SK-N-SH (cell line): Measurements from ENCODE around the gene RELCH. TPM values are rescaled to one million over a fixed set of nuclear protein-coding genes. Genes with fewer than 3 reads are reported as not detected.

Experiments used
- CTCF ChIA-PET: fragments of 300-600, 350-600 bp; formaldehyde crosslinking; extraction: SDS; loops from one replicate; lab custom pipeline; 2021; lab: Yijun Ruan, JAX
- POLR2A ChIA-PET: fragments of 350-600 bp; sonication (Branson Sonifier 250); formaldehyde crosslinking; extraction: SDS; loops from one replicate; lab custom pipeline; 2020; ENCODE audit warnings: antibody characterized with exemption, inconsistent platforms; lab: Yijun Ruan, JAX
- DNase-seq: peaks from one replicate; pipeline ENCODE4 v3.0.0; 2012
- H2AFZ ChIP-seq: fragments of 200-600 bp; sonication (generic); 2 replicates; pipeline ENCODE4 v1.8.1; 2016; ENCODE audit warnings: antibody characterized with exemption, mild to moderate bottlenecking, low read depth
- H3F3A ChIP-seq: fragments of 200-600 bp; sonication (generic); replicated peaks from 2 replicates; pipeline ENCODE3; 2016; ENCODE audit warnings: antibody characterized with exemption, mild to moderate bottlenecking; ENCODE audit not compliant: insufficient read depth
- H3K27ac ChIP-seq, 2 experiments: fragments of 200-500 bp in 1 of 2; fragments of 200-600 bp in 1 of 2; sonication (Bioruptor generic) in 1 of 2; sonication (generic), shearing (Covaris generic) in 1 of 2; 2 replicates each; pipeline versions ENCODE4 v1.5.1 to v1.6.1; 2014 to 2016; ENCODE audit warnings: low read depth in 2 of 2, inconsistent platforms in 1 of 2, low read length in 1 of 2, mild to moderate bottlenecking in 1 of 2, mixed read lengths in 1 of 2
- H3K27me3 ChIP-seq: fragments of 200-600 bp; sonication (generic), shearing (Covaris generic); 2 replicates; pipeline ENCODE4 v1.6.1; 2016; ENCODE audit warnings: mixed run types; ENCODE audit not compliant: insufficient read depth
- H3K36me3 ChIP-seq, 2 experiments: fragments of 200-500 bp in 1 of 2; fragments of 200-600 bp in 1 of 2; sonication (Bioruptor generic) in 1 of 2; sonication (generic) in 1 of 2; replicated peaks in 1 of 2; 2 replicates each; pipeline versions ENCODE3 to v1.5.1; 2014 to 2016; ENCODE audit warnings: low read length in 1 of 2, mild to moderate bottlenecking in 1 of 2; ENCODE audit not compliant: insufficient read depth in 2 of 2, control insufficient read depth in 1 of 2
- H3K4me1 ChIP-seq, 2 experiments: fragments of 200-500 bp in 1 of 2; fragments of 200-600 bp in 1 of 2; sonication (Bioruptor generic) in 1 of 2; sonication (generic), shearing (Covaris generic) in 1 of 2; 2 replicates each; pipeline versions ENCODE4 v1.5.1 to v1.6.1; 2014 to 2016; ENCODE audit warnings: low read depth in 1 of 2, low read length in 1 of 2, mixed run types in 1 of 2; ENCODE audit not compliant: insufficient read depth in 2 of 2, control insufficient read depth in 1 of 2
- H3K4me2 ChIP-seq: fragments of 200-600 bp; sonication (generic), shearing (Covaris generic); 2 replicates; pipeline ENCODE4 v1.6.1; 2017; ENCODE audit warnings: mixed run types
- H3K4me3 ChIP-seq, 2 experiments: fragments of 200-500 bp in 1 of 2; fragments of 200-600 bp in 1 of 2; sonication (Bioruptor generic) in 1 of 2; sonication (generic), shearing (Covaris generic) in 1 of 2; 2 replicates each; pipeline versions ENCODE4 v1.5.1 to v1.8.1; 2014 to 2016; ENCODE audit warnings: low read depth in 2 of 2, inconsistent platforms in 1 of 2, low read length in 1 of 2, mild to moderate bottlenecking in 1 of 2, mixed read lengths in 1 of 2, moderate library complexity in 1 of 2
- H3K79me2 ChIP-seq: fragments of 200-600 bp; sonication (generic); 2 replicates; pipeline ENCODE4 v1.8.1; 2017; ENCODE audit warnings: mild to moderate bottlenecking; ENCODE audit not compliant: insufficient read depth
- H3K9ac ChIP-seq: fragments of 200-600 bp; sonication (generic); 2 replicates; pipeline ENCODE4 v1.6.1; 2017; ENCODE audit warnings: mixed run types
- H3K9me2 ChIP-seq: fragments of 200-600 bp; sonication (generic); 2 replicates; pipeline ENCODE4 v1.6.1; 2017; ENCODE audit warnings: mixed run types
- H3K9me3 ChIP-seq: fragments of 200-600 bp; sonication (generic); 2 replicates; pipeline ENCODE4 v1.6.1; 2017; ENCODE audit warnings: mixed run types, mild to moderate bottlenecking, moderate library complexity
- H4K20me1 ChIP-seq: fragments of 200-600 bp; sonication (generic); 2 replicates; pipeline ENCODE4 v1.6.1; 2017; ENCODE audit warnings: mild to moderate bottlenecking, mixed run types; ENCODE audit not compliant: insufficient read depth
- CTCF ChIP-seq: fragments of 200-600 bp; sonication (generic); IDR thresholded peaks from 2 replicates; pipeline ENCODE4 v1.6.1; 2017; ENCODE audit warnings: antibody characterized with exemption, mild to moderate bottlenecking, moderate library complexity
- FOSL2 ChIP-seq: IDR thresholded peaks from 2 replicates; pipeline ENCODE4 v1.4.0; 2012; ENCODE audit warnings: low read depth, mild to moderate bottlenecking, moderate library complexity, borderline replicate concordance
- IRF3 ChIP-seq: fragments of 150-350 bp; IDR thresholded peaks from 2 replicates; pipeline ENCODE4 v1.6.1; 2016; ENCODE audit warnings: mild to moderate bottlenecking, low read depth, low read length
- JUND ChIP-seq: IDR thresholded peaks from 2 replicates; pipeline ENCODE4 v1.4.0; 2012
- MAX ChIP-seq: IDR thresholded peaks from 2 replicates; pipeline ENCODE4 v1.4.0; 2012; ENCODE audit warnings: low read depth
- MXI1 ChIP-seq: IDR thresholded peaks from 2 replicates; pipeline ENCODE4 v1.6.1; 2012; ENCODE audit warnings: mild to moderate bottlenecking, low read depth, low read length, improper control_type of control experiment
- WGBS: methylation state at CpG from one replicate; pipeline ENCODE4 v1.1.6; 2017; ENCODE audit warnings: low lambda C conversion rate; 5-methylcytosine and 5-hydroxymethylcytosine counted together
- polyA plus RNA-seq, 3 experiments: library from polyadenylated mRNA; depleted of rRNA; stranded (reverse); fragments of >200 nt; gene quantifications; 2 replicates each; pipeline ENCODE4 v1.2.3, GENCODE V29; 2012

Gene RELCH
- polyA plus RNA-seq, 1 of the 3 experiments (the other 2 are of a cell fraction) = 7.4 TPM

- 0 out of 2 replicates have a peak, but pooled peaks have one; percentile 7 for TF ChIP-seq CTCF
Observed at GRCh38 chr18:62186499-62186773, 619 bp upstream of the RELCH start (continued).

GRCh38 chr18:62187543-62188510 is 772 bp downstream of the RELCH start:
- H3K9ac ChIP-seq = peak overlapping the region; percentile 79
- DNase-seq = no peak
- H3F3A ChIP-seq = peaks cover 12% of the 10 kb centered on the region
- no peaks in the 10 kb centered on the region for H3K9me2 ChIP-seq
- H3K27ac ChIP-seq = peak overlapping the region; percentile 58 to 89
- CTCF ChIA-PET = interaction anchor here (1.1 to 9.3 kb wide), 4 partner anchors 10 to 396 kb away, joined by 3 to 120 read pairs (median 5); no protein-coding TSS in a partner anchor
- peak overlapping the region; percentile 87 for H3K4me2 ChIP-seq
- H3K27me3 ChIP-seq = no peaks in the 10 kb centered on the region
- peaks cover 9 to 17% of the 10 kb centered on the region in 2 experiments; a peak in 3 of 4 replicates for H3K4me1 ChIP-seq
- no peaks in the 10 kb centered on the region for H3K9me3 ChIP-seq
- peak overlapping the region; percentile 86 for H2AFZ ChIP-seq
- TF ChIP-seq MXI1 = peak; percentile 37; the same call in 1 of the 2 replicates
- TF ChIP-seq CTCF = peak; percentile 15; the same call in 1 of the 2 replicates
- TF ChIP-seq JUND = no peak
- TF ChIP-seq IRF3 = no peak
- peaks cover 88% of the 10 kb centered on the region for H3K79me2 ChIP-seq
- H3K4me3 ChIP-seq = peak overlapping the region; percentile 97 to 100
- H3K36me3 ChIP-seq = peaks cover 0 to 11% of the 10 kb centered on the region in 2 experiments
- POLR2A ChIA-PET = interaction anchor here (0.6 kb wide), 1 partner anchor 21 kb away, joined by 4 read pairs; no protein-coding TSS in a partner anchor
- WGBS = 2% methylated on average over 21 of the region's 54 CpGs
- H4K20me1 ChIP-seq = peaks cover 36% of the 10 kb centered on the region

- H3F3A ChIP-seq = peaks cover 12% of the 10 kb centered on the region
- no peaks in the 10 kb centered on the region for H3K27me3 ChIP-seq
- H2AFZ ChIP-seq = no peak overlapping the region
- peaks cover 92% of the 10 kb centered on the region for H3K79me2 ChIP-seq
- no peak for DNase-seq
- peaks cover 9 to 17% of the 10 kb centered on the region in 2 experiments; a peak in 3 of 4 replicates for H3K4me1 ChIP-seq
- 6% methylated on average over 2 of the region's 2 CpGs for WGBS
- H3K4me2 ChIP-seq = peak overlapping the region; percentile 87
- TF ChIP-seq JUND (no peak), MAX (no peak), CTCF (no peak), FOSL2 (no peak)
- H3K9me3 ChIP-seq = no peaks in the 10 kb centered on the region
- peak overlapping the region; percentile 79; the same call in 1 of the 2 replicates for H3K9ac ChIP-seq
- ChIA-PET POLR2A (no interaction called here), CTCF (no interaction called here)
- H3K4me3 ChIP-seq = peak overlapping the region; percentile 97 to 100
- H4K20me1 ChIP-seq = peaks cover 37% of the 10 kb centered on the region
- no peaks in the 10 kb centered on the region for H3K9me2 ChIP-seq
- peaks cover 0 to 11% of the 10 kb centered on the region in 2 experiments for H3K36me3 ChIP-seq
- H3K27ac ChIP-seq = no peak overlapping the region
Observed at GRCh38 chr18:62189208-62189607, 2.2 kb downstream of the RELCH start.
